GM19025 (cell line): ENCODE measurements around the gene KIAA1671.
"Not testable (repeated sequence)": the region's sequence is repeated elsewhere in the genome, so short reads cannot be mapped to it uniquely, and the experiment has no call there.

Experiments used
- ATAC-seq: cut with Tn5 transposase; IDR thresholded peaks from one replicate; pipeline ENCODE4 v1.9.1; 2021; ENCODE audit warnings: mild to moderate bottlenecking, low read depth, moderate library complexity; ENCODE audit not compliant: unreplicated experiment

Gene KIAA1671

GRCh38 chr22:25182131-25183110 lies 229.9 kb downstream of the KIAA1671 start:
- no peak for ATAC-seq

- no peak for ATAC-seq
These were observed 231.6 kb downstream of the KIAA1671 start for GRCh38 chr22:25183949-25184619.

- no peak for ATAC-seq
These were observed 233.6 kb downstream of the KIAA1671 start for GRCh38 chr22:25186140-25186539.

GRCh38 chr22:25187469-25187868 lies 235.0 kb downstream of the KIAA1671 start:
- ATAC-seq, result no peak

- no peak for ATAC-seq
These were observed 239.9 kb downstream of the KIAA1671 start for GRCh38 chr22:25192406-25192805.

GRCh38 chr22:25193130-25193529 lies 240.6 kb downstream of the KIAA1671 start:
- ATAC-seq, result no peak

- no peak for ATAC-seq
These were observed 241.0 kb downstream of the KIAA1671 start for GRCh38 chr22:25193548-25193947.

GRCh38 chr22:25196326-25196725 lies 243.8 kb downstream of the KIAA1671 start:
- ATAC-seq, result no peak

GRCh38 chr22:25197340-25197739 lies 244.8 kb downstream of the KIAA1671 start:
- ATAC-seq, result no peak

GRCh38 chr22:25199731-25200520 lies 247.4 kb downstream of the KIAA1671 start, which contains the start of gene CRYBB3:
Gene CRYBB3 (plus strand): TSS chr22:25199858. CDS start chr22:25201397, 1,539 bp downstream.
- no peak for ATAC-seq

GRCh38 chr22:25200967-25201366 lies 248.5 kb downstream of the KIAA1671 start:
- ATAC-seq, result no peak

GRCh38 chr22:25201557-25202273 lies 249.2 kb downstream of the KIAA1671 start:
- ATAC-seq, result no peak

GRCh38 chr22:25202290-25202921 lies 249.9 kb downstream of the KIAA1671 start:
- ATAC-seq, result no peak

- no peak for ATAC-seq
These were observed 250.6 kb downstream of the KIAA1671 start for GRCh38 chr22:25203082-25203481.

GRCh38 chr22:25204547-25204946 lies 252.0 kb downstream of the KIAA1671 start:
- ATAC-seq, result not testable (repeated sequence)

GRCh38 chr22:25205847-25206246 lies 253.3 kb downstream of the KIAA1671 start:
- no peak for ATAC-seq

- no peak for ATAC-seq
These were observed 254.5 kb downstream of the KIAA1671 start for GRCh38 chr22:25206998-25207397.

GRCh38 chr22:25207553-25208157 lies 255.1 kb downstream of the KIAA1671 start:
- no peak for ATAC-seq

- no peak for ATAC-seq
These were observed 255.8 kb downstream of the KIAA1671 start for GRCh38 chr22:25208328-25208727.
